Breast epithelium (tissue), 3 donors: Measurements from ENCODE around the gene ACBD3.

ENCODE experiments used
- CTCF ChIP-seq, 3 donors: fragments of 450-650 bp; IDR thresholded peaks; one replicate each; pipeline ENCODE4 v1.5.1; 2016 to 2017; ENCODE audit warnings: antibody characterized with exemption in 3 of 3, mild to moderate bottlenecking in 3 of 3, moderate library complexity in 3 of 3
- POLR2A ChIP-seq: fragments of 450-650 bp; IDR thresholded peaks from one replicate; pipeline ENCODE4 v1.6.1; 2016; ENCODE audit warnings: antibody characterized with exemption, mild to moderate bottlenecking, moderate library complexity
- POLR2AphosphoS5 ChIP-seq, 3 donors: sonication (generic); formaldehyde crosslinking; IDR thresholded peaks; one replicate each; pipeline ENCODE4 v1.6.1; 2017; ENCODE audit warnings: antibody characterized with exemption in 3 of 3

GRCh38 chr1:226215239-226215638, 28.7 kb upstream of the ACBD3 start:
- no peak for TF ChIP-seq CTCF (IDR thresholded peaks at IDR 0.05)
- TF ChIP-seq POLR2A: no peak
- no peak for TF ChIP-seq POLR2AphosphoS5 (IDR thresholded peaks at IDR 0.05)
